A673 (cell line): ENCODE data around the gene ARHGEF4. TPM values are rescaled to one million over a fixed set of nuclear protein-coding genes. Genes with fewer than 3 reads are reported as not detected.

Experiments
- BruUV-seq: library from RNA; stranded (reverse); fragments of 400-500 nt; replicated peaks from 2 replicates; lab custom pipeline; 2021; lab: Mats Ljungman, UMichigan
- CTCF ChIA-PET: fragments of 300-600 bp; sonication (Branson Sonifier 250); formaldehyde crosslinking; loops from one replicate; lab custom pipeline; 2022; ENCODE audit warnings: antibody characterized with exemption; lab: Charles Lee
- POLR2A ChIA-PET: fragments of 300-600 bp; sonication (Branson Sonifier 250); formaldehyde crosslinking; loops from one replicate; lab custom pipeline; 2022; ENCODE audit warnings: antibody characterized with exemption; ENCODE audit not compliant: low non-redundant PET; lab: Charles Lee
- DNase-seq: peaks from one replicate; pipeline ENCODE4 v3.0.0-alpha.2; 2015; ENCODE audit warnings: low spot score
- H3K27ac ChIP-seq: fragments of 200-600 bp; sonication (generic); 2 replicates; pipeline ENCODE4 v1.5.1; 2016; ENCODE audit warnings: mixed run types, low read depth, mild to moderate bottlenecking, mixed read lengths, antibody characterized with exemption, low read length; ENCODE audit not compliant: poor library complexity, severe bottlenecking
- H3K27me3 ChIP-seq: fragments of 200-600 bp; sonication (generic); replicated peaks from 2 replicates; pipeline ENCODE4 v1.6.1; 2017; ENCODE audit warnings: mixed run types, low read depth, mild to moderate bottlenecking, mixed read lengths, antibody characterized with exemption, low read length; ENCODE audit not compliant: insufficient read depth, poor library complexity
- H3K36me3 ChIP-seq: fragments of 200-600 bp; sonication (generic); 2 replicates; pipeline ENCODE4 v1.6.1; 2016; ENCODE audit warnings: mixed run types, mild to moderate bottlenecking, mixed read lengths, antibody characterized with exemption, low read length; ENCODE audit not compliant: insufficient read depth, poor library complexity, severe bottlenecking
- H3K4me1 ChIP-seq: fragments of 200-600 bp; sonication (generic); 2 replicates; pipeline ENCODE4 v1.6.1; 2017; ENCODE audit warnings: mixed run types, mild to moderate bottlenecking, mixed read lengths, antibody characterized with exemption, low read length; ENCODE audit not compliant: insufficient read depth, poor library complexity, severe bottlenecking
- H3K4me3 ChIP-seq: fragments of 200-600 bp; sonication (generic); 2 replicates; pipeline ENCODE4 v1.5.1; 2016; ENCODE audit warnings: low read depth, mixed run types, mild to moderate bottlenecking, mixed read lengths, low read length; ENCODE audit not compliant: poor library complexity, severe bottlenecking
- H3K9me3 ChIP-seq: fragments of 200-600 bp; sonication (generic); 2 replicates; pipeline ENCODE4 v1.6.1; 2016; ENCODE audit warnings: mixed run types, low read depth, mild to moderate bottlenecking, mixed read lengths, antibody characterized with exemption, low read length; ENCODE audit not compliant: poor library complexity, severe bottlenecking
- EZH2 ChIP-seq: fragments of 200-600 bp; sonication (generic); IDR thresholded peaks from 2 replicates; pipeline ENCODE4 v1.6.1; 2017; ENCODE audit warnings: borderline replicate concordance, low read depth, mild to moderate bottlenecking, mixed read lengths, antibody characterized with exemption, low read length; ENCODE audit not compliant: poor library complexity, severe bottlenecking
- intact Hi-C: fragments of 100-400 bp; cut with micrococcal nuclease; formaldehyde crosslinking; loops from one replicate; pipeline ENCODE4 v1.10.0; 2022; ENCODE audit not compliant: unreplicated experiment
- total RNA-seq: library from RNA; stranded (reverse); gene quantifications from 2 replicates; pipeline ENCODE4 v1.2.3, GENCODE V29; 2021
- TF ChIP-seq, protein P1 (sequence below): fragments of 300-800, 200-600 bp; sonication (generic); conservative IDR thresholded peaks from 2 replicates; pipeline ENCODE4 v1.5.1; 2017; ENCODE audit warnings: low read depth, mild to moderate bottlenecking, antibody characterized with exemption, low read length, moderate library complexity, mixed read lengths

ARHGEF4 gene
- total RNA-seq, 1 experiment from 2014 or later, result 2.1 TPM

GRCh38 chr2:131046028-131046917 is 209.6 kb downstream of the ARHGEF4 start:
- ChIA-PET POLR2A (no interaction called here), CTCF (no interaction called here)
- Histone ChIP-seq H3K36me3 (peaks cover 34% of the 10 kb centered on the region), H3K4me3 (no peak overlapping the region), H3K27ac (no peak overlapping the region), H3K27me3 (no peaks in the 10 kb centered on the region), H3K4me1 (no peaks in the 10 kb centered on the region), H3K9me3 (no peaks in the 10 kb centered on the region)
- intact Hi-C loops, result no loop called here
- TF ChIP-seq, protein P1, sequence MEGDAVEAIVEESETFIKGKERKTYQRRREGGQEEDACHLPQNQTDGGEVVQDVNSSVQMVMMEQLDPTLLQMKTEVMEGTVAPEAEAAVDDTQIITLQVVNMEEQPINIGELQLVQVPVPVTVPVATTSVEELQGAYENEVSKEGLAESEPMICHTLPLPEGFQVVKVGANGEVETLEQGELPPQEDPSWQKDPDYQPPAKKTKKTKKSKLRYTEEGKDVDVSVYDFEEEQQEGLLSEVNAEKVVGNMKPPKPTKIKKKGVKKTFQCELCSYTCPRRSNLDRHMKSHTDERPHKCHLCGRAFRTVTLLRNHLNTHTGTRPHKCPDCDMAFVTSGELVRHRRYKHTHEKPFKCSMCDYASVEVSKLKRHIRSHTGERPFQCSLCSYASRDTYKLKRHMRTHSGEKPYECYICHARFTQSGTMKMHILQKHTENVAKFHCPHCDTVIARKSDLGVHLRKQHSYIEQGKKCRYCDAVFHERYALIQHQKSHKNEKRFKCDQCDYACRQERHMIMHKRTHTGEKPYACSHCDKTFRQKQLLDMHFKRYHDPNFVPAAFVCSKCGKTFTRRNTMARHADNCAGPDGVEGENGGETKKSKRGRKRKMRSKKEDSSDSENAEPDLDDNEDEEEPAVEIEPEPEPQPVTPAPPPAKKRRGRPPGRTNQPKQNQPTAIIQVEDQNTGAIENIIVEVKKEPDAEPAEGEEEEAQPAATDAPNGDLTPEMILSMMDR, result no peak
- no peak for TF ChIP-seq EZH2
- no peak for DNase-seq
- no TSS peak for BruUV-seq

GRCh38 chr2:131046918-131047652 is 210.4 kb downstream of the ARHGEF4 start:
- peaks cover 42% of the 10 kb centered on the region for H3K36me3 ChIP-seq
- TF ChIP-seq EZH2, result no peak
- TF ChIP-seq, protein P1, result no peak
- ChIA-PET POLR2A (no interaction called here), CTCF (no interaction called here)
- no peaks in the 10 kb centered on the region for H3K27me3 ChIP-seq
- intact Hi-C loops, result no loop called here
- H3K9me3 ChIP-seq, result no peaks in the 10 kb centered on the region
- no peak for DNase-seq
- no TSS peak for BruUV-seq
- H3K27ac ChIP-seq, result no peak overlapping the region
- H3K4me3 ChIP-seq, result no peak overlapping the region
- H3K4me1 ChIP-seq, result no peaks in the 10 kb centered on the region

GRCh38 chr2:131047920-131048560 is 211.3 kb downstream of the ARHGEF4 start:
- Histone ChIP-seq H3K36me3 (peaks cover 52% of the 10 kb centered on the region), H3K4me1 (no peaks in the 10 kb centered on the region), H3K27ac (no peak overlapping the region), H3K4me3 (no peak overlapping the region), H3K27me3 (no peaks in the 10 kb centered on the region), H3K9me3 (no peaks in the 10 kb centered on the region)
- TF ChIP-seq, protein P1, result no peak
- CTCF ChIA-PET, result no interaction called here
- POLR2A ChIA-PET, result no interaction called here
- DNase-seq, result no peak
- BruUV-seq, result no TSS peak
- intact Hi-C loops, result no loop called here
